Measurements from ENCODE around the gene USP25. TPM values are rescaled to one million over a fixed set of nuclear protein-coding genes. Genes with fewer than 3 reads are reported as not detected.

USP25 gene
- total RNA-seq, 1 experiment from 2014 or later, result 33.6 TPM

DNA sequence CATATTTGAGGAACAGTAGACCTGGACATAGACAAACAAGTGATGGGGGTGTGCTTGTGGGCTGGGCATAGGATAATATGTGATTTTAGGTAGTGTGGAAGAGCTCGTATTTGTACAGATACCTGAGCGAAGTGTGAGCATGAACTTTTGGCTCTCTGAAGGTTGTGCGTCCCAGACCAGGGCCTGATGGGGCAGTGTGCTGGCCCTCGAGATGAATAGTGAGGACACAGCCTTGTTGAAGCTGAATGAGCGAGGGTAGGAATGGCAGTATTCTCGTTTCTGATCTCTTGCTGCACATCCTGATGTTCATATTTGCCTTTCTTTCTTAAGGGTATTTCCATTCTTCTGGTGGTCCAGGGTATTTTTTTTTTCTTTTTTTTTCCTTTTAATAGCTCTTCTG, 41.5 kb downstream of the USP25 start:
- BruUV-seq (replicated peaks), result no TSS peak

More for the DNA sequence above, 41.5 kb downstream of the USP25 start:
- Histone ChIP-seq H3K4me3 (replicated peaks in 1 of 2; ENCODE audit: low read depth in 1 of 2, low read length in 2 of 2) (no peak overlapping the region), H3K36me3 (ENCODE audit: control insufficient read depth in 1 of 2, insufficient read depth in 2 of 2, low read length in 2 of 2) (peaks cover 0 to 1% of the 10 kb centered on the region in 2 experiments; a peak in 1 of 4 replicates), H3K27ac (ENCODE audit: low read depth, low read length) (no peak overlapping the region), H3K4me2 (ENCODE audit: low read length) (no peak overlapping the region), H4K20me1 (ENCODE audit: insufficient read depth) (no peaks in the 10 kb centered on the region), H3K9ac (ENCODE audit: low read length) (no peak overlapping the region), H3K79me2 (ENCODE audit: insufficient read depth, low read length) (peaks cover 51% of the 10 kb centered on the region), H2AFZ (ENCODE audit: low read depth, low read length, poor library complexity, severe bottlenecking) (no peak overlapping the region), H3K27me3 (ENCODE audit: insufficient read depth, low read length) (no peaks in the 10 kb centered on the region), H3K9me2 (ENCODE audit: insufficient read depth) (no peaks in the 10 kb centered on the region), H3K9me3 (ENCODE audit: control insufficient read depth in 1 of 2, insufficient read depth in 1 of 2, low read depth in 1 of 2, low read length in 2 of 2) (no peaks in the 10 kb centered on the region), H3K4me1 (ENCODE audit: control insufficient read depth in 1 of 2, insufficient read depth in 2 of 2, low read length in 2 of 2) (no peaks in the 10 kb centered on the region)
- DNase-seq (ENCODE audit: low read depth, low spot score) (no peak), ATAC-seq (no peak)
- intact Hi-C loops (cut with micrococcal nuclease), result no loop called here
- TF ChIP-seq EZH2phosphoT487 (IDR thresholded peaks at IDR 0.05; ENCODE audit: borderline replicate concordance), result no peak
- TF ChIP-seq FOSL1 (IDR thresholded peaks at IDR 0.05; ENCODE audit: low read depth), result no peak
- TF ChIP-seq ZNF274 (IDR thresholded peaks at IDR 0.05; ENCODE audit: low read depth, low read length), result no peak
- TF ChIP-seq SIN3A (IDR thresholded peaks at IDR 0.05; ENCODE audit: low read depth), result no peak
- no peak for TF ChIP-seq YY1 (IDR thresholded peaks at IDR 0.05; ENCODE audit: extremely low read depth, insufficient replicate concordance, low read depth, low read length)
- TF ChIP-seq EZH2 (IDR thresholded peaks at IDR 0.05), result no peak
- TF ChIP-seq POLR2A (IDR thresholded peaks at IDR 0.05; ENCODE audit: borderline replicate concordance, extremely low read depth, insufficient read depth, insufficient read length), result no peak
- TF ChIP-seq, protein P1, sequence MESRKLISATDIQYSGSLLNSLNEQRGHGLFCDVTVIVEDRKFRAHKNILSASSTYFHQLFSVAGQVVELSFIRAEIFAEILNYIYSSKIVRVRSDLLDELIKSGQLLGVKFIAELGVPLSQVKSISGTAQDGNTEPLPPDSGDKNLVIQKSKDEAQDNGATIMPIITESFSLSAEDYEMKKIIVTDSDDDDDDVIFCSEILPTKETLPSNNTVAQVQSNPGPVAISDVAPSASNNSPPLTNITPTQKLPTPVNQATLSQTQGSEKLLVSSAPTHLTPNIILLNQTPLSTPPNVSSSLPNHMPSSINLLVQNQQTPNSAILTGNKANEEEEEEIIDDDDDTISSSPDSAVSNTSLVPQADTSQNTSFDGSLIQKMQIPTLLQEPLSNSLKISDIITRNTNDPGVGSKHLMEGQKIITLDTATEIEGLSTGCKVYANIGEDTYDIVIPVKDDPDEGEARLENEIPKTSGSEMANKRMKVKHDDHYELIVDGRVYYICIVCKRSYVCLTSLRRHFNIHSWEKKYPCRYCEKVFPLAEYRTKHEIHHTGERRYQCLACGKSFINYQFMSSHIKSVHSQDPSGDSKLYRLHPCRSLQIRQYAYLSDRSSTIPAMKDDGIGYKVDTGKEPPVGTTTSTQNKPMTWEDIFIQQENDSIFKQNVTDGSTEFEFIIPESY (IDR thresholded peaks at IDR 0.05; ENCODE audit: extremely low read depth, insufficient replicate concordance, low read length), result no peak
- TF ChIP-seq, protein P2, sequence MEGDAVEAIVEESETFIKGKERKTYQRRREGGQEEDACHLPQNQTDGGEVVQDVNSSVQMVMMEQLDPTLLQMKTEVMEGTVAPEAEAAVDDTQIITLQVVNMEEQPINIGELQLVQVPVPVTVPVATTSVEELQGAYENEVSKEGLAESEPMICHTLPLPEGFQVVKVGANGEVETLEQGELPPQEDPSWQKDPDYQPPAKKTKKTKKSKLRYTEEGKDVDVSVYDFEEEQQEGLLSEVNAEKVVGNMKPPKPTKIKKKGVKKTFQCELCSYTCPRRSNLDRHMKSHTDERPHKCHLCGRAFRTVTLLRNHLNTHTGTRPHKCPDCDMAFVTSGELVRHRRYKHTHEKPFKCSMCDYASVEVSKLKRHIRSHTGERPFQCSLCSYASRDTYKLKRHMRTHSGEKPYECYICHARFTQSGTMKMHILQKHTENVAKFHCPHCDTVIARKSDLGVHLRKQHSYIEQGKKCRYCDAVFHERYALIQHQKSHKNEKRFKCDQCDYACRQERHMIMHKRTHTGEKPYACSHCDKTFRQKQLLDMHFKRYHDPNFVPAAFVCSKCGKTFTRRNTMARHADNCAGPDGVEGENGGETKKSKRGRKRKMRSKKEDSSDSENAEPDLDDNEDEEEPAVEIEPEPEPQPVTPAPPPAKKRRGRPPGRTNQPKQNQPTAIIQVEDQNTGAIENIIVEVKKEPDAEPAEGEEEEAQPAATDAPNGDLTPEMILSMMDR (IDR thresholded peaks at IDR 0.05 in 2 of 3, conservative IDR thresholded peaks at IDR 0.05 in 1 of 3; ENCODE audit: borderline replicate concordance in 1 of 3, insufficient read depth in 1 of 3, low read depth in 2 of 3, low read length in 2 of 3), result no peak
- TF ChIP-seq SRF (IDR thresholded peaks at IDR 0.05; ENCODE audit: low read depth), result no peak
- TF ChIP-seq TCF7L2 (IDR thresholded peaks at IDR 0.05; ENCODE audit: borderline replicate concordance, extremely low read depth, insufficient read depth, insufficient read length), result no peak
- ChIA-PET POLR2A (no interaction called here), CTCF (no interaction called here), RAD21 (ENCODE audit: low non-redundant PET in 1 of 2, low total read pairs in 2 of 2, uncharacterized antibody in 2 of 2, unreplicated experiment in 2 of 2) (no interaction called here)
